GM12892 (cell line): Measurements from ENCODE around the gene SAMD14.

Experiments used
- POLR2A ChIP-seq: IDR thresholded peaks from 2 replicates; pipeline ENCODE4 v1.6.1; 2011; ENCODE audit warnings: low read depth, low read length, control low read depth
- POLR2AphosphoS5 ChIP-seq: IDR thresholded peaks from 2 replicates; pipeline ENCODE4 v1.6.1; 2011; ENCODE audit warnings: low read depth, low read length, control low read depth

DNA sequence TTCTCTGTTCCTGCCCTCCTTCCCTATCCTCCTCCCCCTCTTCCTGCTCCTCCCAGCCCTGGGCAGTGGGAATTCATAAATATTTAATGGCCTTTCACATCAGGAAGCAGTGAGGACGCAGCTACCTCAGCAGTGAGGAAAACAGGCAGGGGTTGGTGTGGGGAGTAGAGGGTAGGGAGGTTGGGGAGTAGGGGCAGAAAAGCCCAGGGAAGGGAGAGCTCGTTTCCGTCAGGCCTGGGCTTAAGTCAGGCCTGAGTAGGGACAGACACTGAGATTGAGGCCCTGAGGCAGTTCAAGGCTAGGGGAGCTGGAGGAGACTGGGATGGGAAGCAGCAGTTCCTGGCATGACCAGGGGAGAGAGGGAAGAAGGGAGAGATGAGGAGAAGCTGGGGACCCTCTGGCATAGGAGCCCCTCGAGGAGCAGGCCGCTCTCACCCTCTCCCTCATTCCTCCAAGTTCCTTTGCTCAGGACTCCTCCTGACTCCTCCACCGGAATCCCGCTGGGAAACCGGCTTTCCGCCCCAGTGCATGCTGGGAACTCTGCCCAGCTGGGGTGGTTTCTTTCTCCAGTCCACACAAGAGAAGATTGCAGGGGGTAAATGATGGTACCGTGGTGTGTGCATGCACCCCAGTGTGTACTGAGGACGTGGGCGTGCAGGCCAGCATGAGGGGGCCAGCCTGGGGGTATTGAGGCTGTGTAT, 6.2 kb downstream of the SAMD14 start:
- TF ChIP-seq POLR2A, result no peak
- no peak for TF ChIP-seq POLR2AphosphoS5
